ENCODE measurements around the gene PTPRD.
A peak's percentile ranks its signal among the peaks of the same experiment; 100 is the strongest.
"Not testable (repeated sequence)": the region's sequence is repeated elsewhere in the genome, so short reads cannot be mapped to it uniquely, and the experiment has no call there.

The PTPRD gene

GRCh38 chr9:8701904-8702303 is 1910.9 kb downstream of the PTPRD start:
- no peak for DNase-seq

DNA sequence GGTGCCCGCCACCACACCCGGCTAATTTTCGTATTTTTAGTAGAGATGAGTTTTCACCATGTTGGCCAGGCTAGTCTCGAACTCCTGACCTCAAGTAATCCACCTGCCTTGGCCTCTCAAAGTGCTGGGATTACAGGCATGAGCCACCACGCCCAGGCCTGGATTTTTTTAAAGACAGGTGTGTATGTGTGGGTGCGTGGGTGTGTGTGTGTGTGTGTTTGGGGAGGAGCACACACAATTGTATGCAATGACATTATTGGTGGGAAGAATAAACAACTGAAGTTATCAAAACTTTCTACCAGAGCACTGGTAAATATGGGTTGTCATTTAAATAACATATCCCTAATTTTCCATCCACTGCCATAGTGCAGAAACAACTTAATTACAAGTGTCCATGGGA is 1915.2 kb downstream of the PTPRD start:
- not testable (repeated sequence) for DNase-seq

GRCh38 chr9:8696516-8696915 is 1916.3 kb downstream of the PTPRD start:
- DNase-seq: no peak

GRCh38 chr9:8694983-8695588 is 1917.7 kb downstream of the PTPRD start:
- no peak for DNase-seq

- DNase-seq: peak; percentile 79 to 84
These were observed 1919.3 kb downstream of the PTPRD start for GRCh38 chr9:8693464-8693863.

DNA sequence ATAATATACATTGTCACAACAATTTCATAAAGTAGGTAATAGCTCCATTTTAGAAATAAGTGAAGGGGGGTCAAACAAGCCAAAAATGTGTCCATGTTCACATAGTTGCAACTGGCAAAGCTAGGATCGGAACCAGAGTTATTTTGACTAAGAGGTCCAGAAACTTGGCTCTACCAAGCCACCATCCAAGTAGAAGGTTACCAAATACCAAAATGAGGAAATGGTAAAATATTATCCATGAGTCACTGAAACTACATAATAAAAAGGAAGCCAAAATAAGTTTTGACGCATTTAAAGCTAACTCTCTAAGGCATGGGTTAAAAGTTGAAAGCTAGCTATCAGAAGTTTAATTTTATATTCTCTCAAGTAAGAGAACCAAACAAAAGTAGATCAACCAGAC is 1926.3 kb downstream of the PTPRD start:
- no peak for DNase-seq

DNA sequence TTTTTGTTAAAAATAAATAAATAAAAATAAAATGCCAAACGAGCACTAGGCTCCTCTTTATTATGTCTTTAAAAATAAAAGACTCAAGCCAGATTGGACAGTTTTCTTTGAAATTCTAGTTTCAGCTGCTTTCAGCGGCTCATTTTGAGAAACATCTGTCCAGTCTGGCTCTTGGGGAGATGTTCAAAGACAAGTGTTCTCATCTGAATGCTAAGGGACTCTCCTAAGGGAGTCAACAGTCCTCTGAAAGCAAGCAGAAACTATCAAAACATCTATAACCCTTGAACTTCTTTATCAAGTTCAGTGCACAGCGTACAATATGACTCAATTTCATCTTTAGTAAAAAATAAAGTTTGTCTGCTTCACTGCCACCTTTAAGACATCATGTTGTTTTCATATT is 1927.0 kb downstream of the PTPRD start:
- no peak for DNase-seq

DNA sequence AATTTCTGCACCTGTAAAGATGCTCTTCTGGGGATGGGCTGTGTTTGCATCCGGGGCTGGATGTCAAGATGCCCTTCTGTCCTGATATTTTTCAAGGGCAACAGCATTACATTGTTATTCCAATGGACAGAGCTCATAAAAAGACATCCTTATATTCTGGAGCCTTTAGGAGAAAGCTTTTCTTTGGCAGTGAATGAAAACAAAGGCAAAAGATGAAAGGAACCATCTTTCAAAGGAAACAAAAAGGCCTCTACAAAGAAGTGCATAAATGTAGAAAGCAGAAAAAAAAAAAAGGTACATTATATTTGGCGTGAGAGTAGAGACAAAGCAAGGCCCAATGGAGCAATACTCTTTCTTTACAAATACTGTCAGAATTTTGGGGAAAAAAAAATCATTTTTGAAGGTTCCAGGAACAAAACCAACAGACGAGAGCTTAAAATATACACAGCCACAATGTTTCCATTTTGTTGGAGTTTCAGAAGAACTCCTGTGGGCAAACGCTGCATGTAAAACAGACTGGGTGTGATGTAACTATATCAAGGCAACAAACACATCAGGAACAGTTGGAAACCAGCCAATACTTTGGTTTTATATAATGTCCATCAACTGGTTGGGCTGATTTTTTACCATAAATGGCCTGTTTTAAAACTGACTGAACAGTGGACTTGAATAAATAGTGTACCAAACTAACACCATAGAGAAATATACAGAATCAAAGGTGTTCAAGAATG is 1927.7 kb downstream of the PTPRD start:
- no peak for DNase-seq

DNA sequence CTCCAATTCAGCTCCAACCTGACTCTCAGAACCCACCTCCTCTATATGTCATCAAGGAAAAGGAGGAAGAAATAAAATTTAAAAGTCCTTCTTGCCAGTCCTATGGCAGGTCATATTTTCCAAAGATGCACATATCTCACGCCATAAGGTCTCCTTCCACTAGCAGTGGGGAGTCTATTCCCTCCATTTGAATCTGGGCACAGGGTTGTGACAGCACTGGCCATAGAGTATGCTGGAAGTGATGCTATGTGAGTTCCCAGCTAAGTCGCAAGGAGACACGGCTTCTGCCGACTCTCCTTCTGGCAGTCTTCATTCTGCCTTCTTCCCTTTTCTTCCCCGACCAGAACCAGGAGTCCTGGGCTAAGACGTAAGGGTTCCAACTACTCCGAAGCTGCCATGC is 1929.3 kb downstream of the PTPRD start:
- DNase-seq: no peak

- DNase-seq: no peak
These were observed 1932.1 kb downstream of the PTPRD start for GRCh38 chr9:8680658-8681057.

- DNase-seq: no peak
These were observed 1932.6 kb downstream of the PTPRD start for GRCh38 chr9:8680157-8680556.

GRCh38 chr9:8679371-8679822 is 1933.4 kb downstream of the PTPRD start:
- DNase-seq: no peak

DNA sequence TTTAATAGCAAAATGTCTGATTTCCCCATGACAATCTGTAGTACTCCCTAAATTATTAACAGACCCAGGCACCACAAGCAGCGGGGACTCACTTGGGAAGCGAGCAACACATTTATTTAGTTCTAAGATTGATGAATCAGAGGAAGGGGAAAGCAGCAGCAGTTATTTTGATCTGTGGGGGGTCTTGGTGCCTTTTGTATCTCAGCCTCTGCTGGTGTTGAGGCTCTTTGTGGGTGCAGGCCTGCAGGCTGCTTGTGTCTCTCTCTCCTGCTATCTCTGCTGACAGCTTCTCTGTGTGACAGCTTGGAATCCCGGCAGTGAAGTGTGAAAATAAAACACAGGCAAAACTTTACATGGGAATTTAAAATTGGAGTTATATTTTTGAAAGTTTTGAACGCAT is 1935.1 kb downstream of the PTPRD start:
- no peak for DNase-seq

- DNase-seq: no peak
These were observed 1938.3 kb downstream of the PTPRD start for GRCh38 chr9:8674536-8674935.

GRCh38 chr9:8673830-8674229 is 1939.0 kb downstream of the PTPRD start:
- no peak for DNase-seq

GRCh38 chr9:8670751-8671150 is 1942.1 kb downstream of the PTPRD start:
- DNase-seq: no peak

DNA sequence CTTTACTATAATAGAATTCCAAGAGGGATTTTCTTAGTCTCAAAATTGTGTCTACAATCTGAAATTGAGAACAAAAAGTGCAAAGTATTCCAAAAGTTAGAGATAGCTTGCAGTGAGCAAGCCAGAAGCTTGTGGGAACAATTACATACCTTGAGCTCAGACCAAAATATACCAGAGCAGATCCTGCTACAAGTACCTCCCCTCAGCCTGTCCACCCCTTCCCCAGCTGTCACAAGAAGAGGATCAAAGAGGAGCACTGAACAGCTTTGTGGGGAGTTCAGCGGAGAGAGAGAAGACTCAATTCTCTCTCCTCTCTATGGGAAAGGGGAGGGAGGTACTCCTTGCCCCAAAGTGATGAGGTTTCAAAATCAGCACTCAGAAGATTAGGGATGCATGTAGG is 1944.1 kb downstream of the PTPRD start:
- DNase-seq: no peak

GRCh38 chr9:8668231-8668630 is 1944.6 kb downstream of the PTPRD start:
- no peak for DNase-seq

GRCh38 chr9:8666060-8666459 is 1946.7 kb downstream of the PTPRD start:
- no peak for DNase-seq

GRCh38 chr9:8660383-8660782 is 1952.4 kb downstream of the PTPRD start:
- peak; percentile 19 to 25 for DNase-seq

GRCh38 chr9:8659108-8659507 is 1953.7 kb downstream of the PTPRD start:
- DNase-seq: no peak

- no peak for DNase-seq
These were observed 1957.7 kb downstream of the PTPRD start for GRCh38 chr9:8655071-8655470.

DNA sequence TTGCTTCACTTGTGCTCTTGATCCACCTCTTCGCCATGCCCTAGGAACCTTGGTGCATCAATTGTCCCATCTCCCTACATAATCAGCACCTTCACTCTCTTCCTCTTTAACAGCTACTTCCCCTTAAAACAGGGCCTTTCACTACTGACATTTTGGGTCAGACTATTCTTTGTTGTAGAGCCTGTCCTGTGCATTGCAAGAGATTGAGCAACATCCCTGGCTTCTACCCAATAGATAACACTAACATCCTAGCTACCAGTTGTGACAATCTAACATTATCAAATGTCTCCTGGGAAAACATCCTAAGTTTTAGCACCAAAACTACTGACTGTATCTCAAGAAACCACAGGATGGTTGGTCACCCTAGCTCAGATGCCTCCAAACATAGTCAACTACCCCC is 1958.9 kb downstream of the PTPRD start:
- DNase-seq: no peak

DNA sequence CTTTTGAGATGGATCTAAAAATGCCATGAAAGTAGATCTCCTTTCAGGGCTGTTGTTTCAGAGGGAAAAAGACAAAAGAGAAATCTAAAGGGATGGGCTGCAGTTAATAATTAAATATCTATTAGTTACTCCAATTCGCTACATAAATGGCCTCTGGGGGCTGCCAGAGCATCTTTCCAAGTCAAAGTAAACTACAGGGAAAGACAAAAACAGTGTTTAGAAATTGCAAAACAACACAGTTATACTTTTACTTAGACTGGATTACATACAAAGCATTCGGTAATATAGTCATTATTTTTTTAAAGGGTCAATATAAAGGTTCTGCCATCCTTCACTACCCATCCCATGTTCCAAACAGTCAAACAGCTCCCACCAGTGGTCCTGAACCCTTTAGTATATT is 1959.7 kb downstream of the PTPRD start:
- no peak for DNase-seq

DNA sequence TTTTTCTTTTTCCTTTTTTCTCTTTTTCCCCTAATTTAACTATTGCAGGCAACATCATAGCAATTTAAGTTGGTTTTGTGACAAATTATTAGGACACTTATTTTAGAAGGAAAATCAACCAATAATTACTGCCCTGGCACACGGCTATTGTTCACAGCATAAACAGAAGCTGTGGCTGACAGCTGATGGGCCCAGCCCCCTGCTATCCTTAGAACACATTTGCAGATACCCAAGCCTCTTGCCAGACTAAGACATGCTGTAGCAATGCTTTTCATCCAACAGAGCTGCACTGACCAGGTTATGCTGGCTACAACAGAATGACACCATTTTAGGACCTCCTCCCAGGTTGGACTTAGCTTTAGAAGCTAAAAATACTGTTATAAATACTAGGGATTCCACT is 1960.5 kb downstream of the PTPRD start:
- no peak for DNase-seq
